Measurements from ENCODE around the gene ARAP1. TPM values are rescaled to one million over a fixed set of nuclear protein-coding genes. Genes with fewer than 3 reads are reported as not detected.

ARAP1 gene
- total and polyA plus RNA-seq, 8 donors = 21.5 to 73.5 (median 37.9) TPM

GRCh38 chr11:72642043-72642883, 109.9 kb downstream of the ARAP1 start:
- no peaks in the 10 kb centered on the region for H3K36me3 ChIP-seq
- FAIRE-seq (no peak), DNase-seq (peak in 3 of 6 donors; percentile 35 to 78 (median 53)), ATAC-seq (peak; percentile 75 to 84 (median 82))
- no peak for TF ChIP-seq CTCF (IDR thresholded peaks at IDR 0.05)
- H3K4me3 ChIP-seq = peak overlapping the region; percentile 19 to 53 (median 28)
- no peaks in the 10 kb centered on the region for H3K9me3 ChIP-seq
- intact Hi-C loops (cut with DNase I) = no loop called here
- WGBS, 2 donors = 0 to 2% methylated on average over 41 to 85 of the region's 85 CpGs
- no peak overlapping the region for H3K27ac ChIP-seq
- H3K27me3 ChIP-seq = no peaks in the 10 kb centered on the region
- peaks cover 0 to 4% (median 3%) of the 10 kb centered on the region in 3 donors for H3K4me1 ChIP-seq

GRCh38 chr11:72641522-72642042, 110.6 kb downstream of the ARAP1 start:
- Histone ChIP-seq H3K4me1 (peaks cover 0 to 4% (median 3%) of the 10 kb centered on the region in 3 donors), H3K27ac (no peak overlapping the region)
- no peak for FAIRE-seq

GRCh38 chr11:72639502-72640375, 112.5 kb downstream of the ARAP1 start:
- Histone ChIP-seq H3K4me1 (peaks cover 0 to 4% (median 3%) of the 10 kb centered on the region in 3 donors), H3K4me3 (no peak overlapping the region), H3K36me3 (no peaks in the 10 kb centered on the region), H3K9me3 (no peaks in the 10 kb centered on the region), H3K27me3 (no peaks in the 10 kb centered on the region), H3K27ac (no peak overlapping the region)
- WGBS, 2 donors = 71 to 79% methylated on average over 23 of the region's 23 CpGs
- TF ChIP-seq CTCF (IDR thresholded peaks at IDR 0.05) = no peak
- intact Hi-C loops (cut with DNase I) = loop anchor here in 1 of 3 donors (5.0 kb wide), 1 partner anchor 47 kb away; no protein-coding TSS in a partner anchor
- no peak for ATAC-seq
- FAIRE-seq = no peak
- DNase-seq = no peak

More at GRCh38 chr11:72641522-72642042, 110.6 kb downstream of the ARAP1 start:
- no peak for TF ChIP-seq CTCF (IDR thresholded peaks at IDR 0.05)
- WGBS, 2 donors = 37 to 38% methylated on average over 12 of the region's 12 CpGs
- intact Hi-C loops (cut with DNase I) = no loop called here
- no peak for DNase-seq
- Histone ChIP-seq H3K27me3 (no peaks in the 10 kb centered on the region), H3K36me3 (no peaks in the 10 kb centered on the region), H3K4me3 (peak overlapping the region in 2 of 4 donors; percentile 35 to 53), H3K9me3 (no peaks in the 10 kb centered on the region)
- ATAC-seq = no peak

- intact Hi-C loops (cut with DNase I) = loop anchor here in 1 of 3 donors (5.0 kb wide), 1 partner anchor 46 kb away; no protein-coding TSS in a partner anchor
- Histone ChIP-seq H3K27me3 (no peaks in the 10 kb centered on the region), H3K36me3 (no peaks in the 10 kb centered on the region)
These were observed 114.3 kb downstream of the ARAP1 start for GRCh38 chr11:72637926-72638325.

More at GRCh38 chr11:72637926-72638325, 114.3 kb downstream of the ARAP1 start:
- H3K9me3 ChIP-seq = no peaks in the 10 kb centered on the region
- no peak overlapping the region for H3K27ac ChIP-seq
- H3K4me3 ChIP-seq = no peak overlapping the region
- 53 to 61% methylated on average over 8 of the region's 8 CpGs for WGBS, 2 donors
- DNase-seq = no peak
- FAIRE-seq = no peak
- ATAC-seq = no peak
- H3K4me1 ChIP-seq = peaks cover 0 to 4% (median 3%) of the 10 kb centered on the region in 3 donors
- TF ChIP-seq CTCF (IDR thresholded peaks at IDR 0.05) = no peak

Data from pancreas (tissue), 10 donors.